Heart right ventricle (tissue), 16 donors: ENCODE results near the gene SLC4A8. TPM values are rescaled to one million over a fixed set of nuclear protein-coding genes. Genes with fewer than 3 reads are reported as not detected.

Experiments
- ATAC-seq, 8 donors: fragments of 200-7000 bp; cut with Tn5 transposase; one replicate each; pipeline ENCODE4 v1.9.1; 2020; ENCODE audit warnings: mild to moderate bottlenecking in 8 of 8, moderate library complexity in 8 of 8, moderate number of reproducible peaks in 1 of 8
- DNase-seq, 2 donors: peaks; one replicate each; pipeline ENCODE4 v3.0.0-alpha.2; 2020
- H3K27ac ChIP-seq, 10 donors: fragments of 200-600 bp; sonication (generic) in 2 of 10; one replicate each; pipeline versions ENCODE4 v1.5.0 to v1.8.0; 2020 to 2022; ENCODE audit warnings: mild to moderate bottlenecking in 3 of 10
- H3K27me3 ChIP-seq, 7 donors: fragments of 200-600 bp; one replicate each; pipeline ENCODE4 v1.8.0; 2021 to 2022; ENCODE audit warnings: mild to moderate bottlenecking in 2 of 7
- H3K36me3 ChIP-seq, 9 donors: fragments of 200-600 bp; sonication (generic) in 1 of 9; one replicate each; pipeline versions ENCODE4 v1.5.0 to v1.8.0; 2020 to 2022; ENCODE audit warnings: mild to moderate bottlenecking in 2 of 9
- H3K4me1 ChIP-seq, 9 donors: fragments of 200-600 bp; sonication (generic) in 1 of 9; one replicate each; pipeline versions ENCODE4 v1.5.0 to v1.8.0; 2020 to 2022; ENCODE audit warnings: mild to moderate bottlenecking in 4 of 9
- H3K4me3 ChIP-seq, 10 donors: fragments of 200-600 bp; sonication (generic) in 2 of 10; one replicate each; pipeline versions ENCODE4 v1.5.0 to v1.8.0; 2020 to 2022; ENCODE audit warnings: mild to moderate bottlenecking in 7 of 10, moderate library complexity in 2 of 10
- H3K9me3 ChIP-seq, 11 donors: fragments of 200-600 bp in 10 of 11; sonication (generic) in 2 of 11; one replicate each; pipeline versions ENCODE4 v1.5.0 to v1.8.0; 2013 to 2022; ENCODE audit warnings: mild to moderate bottlenecking in 2 of 11, control low read depth in 1 of 11, moderate library complexity in 1 of 11
- CTCF ChIP-seq, 9 donors: fragments of 200-600 bp; sonication (generic) in 2 of 9; IDR thresholded peaks; one replicate each; pipeline versions ENCODE4 v1.5.0 to v1.8.0; 2021 to 2022; ENCODE audit warnings: antibody characterized with exemption in 9 of 9, mild to moderate bottlenecking in 5 of 9, moderate library complexity in 1 of 9
- WGBS, 2 donors: extraction: QIAGEN DNeasy Blood & Tissue Kit; methylation state at CpG; one replicate each; pipeline ENCODE4 v1.1.7; 2013; ENCODE audit warnings: inconsistent platforms in 1 of 2; 5-methylcytosine and 5-hydroxymethylcytosine counted together
- intact Hi-C, 10 donors: fragments of 100-400 bp; cut with DNase I; formaldehyde crosslinking; loops; one replicate each; pipeline versions ENCODE4 v1.11.1 to v1.14.2; 2022
- polyA plus RNA-seq, 2 donors: library from polyadenylated mRNA; stranded (reverse); fragments of 200-250 nt; gene quantifications; one replicate each; pipeline ENCODE4 v1.2.3, GENCODE V29; 2013
- total RNA-seq, 10 donors: library from RNA; stranded (reverse); fragmentation: NEBNext Ultra II Directional in 3 of 10; extraction: Animal tissue kit (Norgen Biotek cat#: 25700) in 3 of 10; gene quantifications; one replicate each; pipeline versions ENCODE4 v1.2.1 to v1.2.4, GENCODE V29; 2021 to 2023
- donor health status: Arrhythmogenic right ventricular cardiomyopathy.
- donor health status: ischemic (EF 13 %, LVEDD 7.1; RV severe dilation, severe dysfunction).
- donor health status: healthy with polysubstance abuse.
- donor health status: DM: no; HTN: yes; CAD: no.
- donor health status: DM: no; HTN: no; CAD: no.
- donor health status: ischemic (EF 25% LVEDD 6.9; RV normal size, moderate dysfunction).
- donor health status: ischemic (EF 25% LVEDD 5.7; RV mildly dilated, moderate dysfunction).
- donor health status: healthy.
- donor health status: DM: yes; HTN: yes; CAD: no.
- donor health status: Ischemic cardiomyopathy.
- donor health status: ischemic (EF 35%, LVEDD 5.7; RV mildly dilated, moderate dysfunction).
- donor health status: nonischemic (EF 11% LVEDD 7.7; RV severe dilation, severe dysfunction).
- donor health status: DM: yes; HTN: yes; CAD: no.
- donor health status: PGD.
- donor health status: ischemic (EF 29% LVEDD 5.4; RV normal size, mild dysfunction).
- donor health status: nonischemic (EF 23%, LVEDD 6.1; RV moderate dilation, normal function).

SLC4A8 gene
- total and polyA plus RNA-seq, 12 donors = 0.12 to 1.8 (median 0.58) TPM

GRCh38 chr12:51546097-51546496 lies 121.5 kb downstream of the SLC4A8 start:
- Histone ChIP-seq H3K27ac (no peak overlapping the region), H3K4me3 (no peak overlapping the region), H3K36me3 (no peaks in the 10 kb centered on the region), H3K9me3 (no peaks in the 10 kb centered on the region), H3K27me3 (peaks cover 0 to 43% (median 19%) of the 10 kb centered on the region in 7 donors), H3K4me1 (no peaks in the 10 kb centered on the region)
- intact Hi-C loops = no loop called here
- ATAC-seq = no peak
- no peak for DNase-seq
- no peak for TF ChIP-seq CTCF (IDR thresholded peaks at IDR 0.05)

GRCh38 chr12:51547606-51548005 lies 123.0 kb downstream of the SLC4A8 start:
- ATAC-seq = no peak
- no peak overlapping the region for H3K4me3 ChIP-seq
- WGBS, 2 donors = 81 to 91% methylated on average over 6 of the region's 6 CpGs
- no peaks in the 10 kb centered on the region for H3K36me3 ChIP-seq
- no peaks in the 10 kb centered on the region for H3K9me3 ChIP-seq
- TF ChIP-seq CTCF (IDR thresholded peaks at IDR 0.05) = no peak
- H3K27me3 ChIP-seq = peaks cover 0 to 39% (median 19%) of the 10 kb centered on the region in 7 donors
- intact Hi-C loops = no loop called here
- no peak for DNase-seq
- no peak overlapping the region for H3K27ac ChIP-seq
- no peaks in the 10 kb centered on the region for H3K4me1 ChIP-seq

- intact Hi-C loops = no loop called here
Measured at GRCh38 chr12:51548241-51548640, 123.6 kb downstream of the SLC4A8 start.

GRCh38 chr12:51549637-51550036 lies 125.0 kb downstream of the SLC4A8 start:
- Histone ChIP-seq H3K27me3 (peaks cover 0 to 27% (median 13%) of the 10 kb centered on the region in 7 donors), H3K27ac (no peak overlapping the region), H3K36me3 (no peaks in the 10 kb centered on the region), H3K4me3 (no peak overlapping the region), H3K4me1 (no peaks in the 10 kb centered on the region), H3K9me3 (peaks cover 0 to 13% (median 0%) of the 10 kb centered on the region in 11 donors)
- no peak for DNase-seq
- intact Hi-C loops = no loop called here
- WGBS, 2 donors = 79 to 90% methylated on average over 8 of the region's 8 CpGs
- TF ChIP-seq CTCF (IDR thresholded peaks at IDR 0.05) = no peak
- ATAC-seq = no peak

More at GRCh38 chr12:51548241-51548640, 123.6 kb downstream of the SLC4A8 start:
- H3K27me3 ChIP-seq = peaks cover 0 to 38% (median 19%) of the 10 kb centered on the region in 7 donors
- no peaks in the 10 kb centered on the region for H3K4me1 ChIP-seq
- H3K27ac ChIP-seq = no peak overlapping the region
- H3K4me3 ChIP-seq = no peak overlapping the region
- TF ChIP-seq CTCF (IDR thresholded peaks at IDR 0.05) = no peak
- peaks cover 0 to 2% (median 0%) of the 10 kb centered on the region in 11 donors for H3K9me3 ChIP-seq
- whole genome bisulfite sequencing, 2 donors = 35 to 40% methylated on average over 2 of the region's 2 CpGs
- no peak for ATAC-seq
- no peak for DNase-seq
- H3K36me3 ChIP-seq = no peaks in the 10 kb centered on the region

Other genes with a start within 250 kb of the SLC4A8 start
- gene POU6F1, start 206.8 kb upstream of the SLC4A8 start, total RNA-seq = 10 to 100 TPM in 1 of 10 donors, 1 to 10 TPM in 9; 4.9 to 13.9 (median 7.8) TPM
- 10 to 100 TPM in 1 of 2 donors, 1 to 10 TPM in 1; 4.1 to 10.1 TPM for gene POU6F1, start 206.8 kb upstream of the SLC4A8 start, polyA plus RNA-seq
- gene DAZAP2, start 186.0 kb upstream of the SLC4A8 start, total RNA-seq = 100 to 1,000 TPM; 140 to 185 (median 165) TPM
- gene DAZAP2, start 186.0 kb upstream of the SLC4A8 start, polyA plus RNA-seq = 100 to 1,000 TPM in 1 of 2 donors, 10 to 100 TPM in 1; 39.7 to 228 TPM
- 1 to 10 TPM; 2.0 to 6.9 (median 3.5) TPM for gene SMAGP, start 154.4 kb upstream of the SLC4A8 start, total RNA-seq
- 1 to 10 TPM; 3.6 to 7.3 TPM for gene SMAGP, start 154.4 kb upstream of the SLC4A8 start, polyA plus RNA-seq
- 10 to 100 TPM in 1 of 10 donors, 1 to 10 TPM in 5, under 1 TPM in 4; 0.57 to 13.2 (median 1.8) TPM for gene BIN2, start 100.7 kb upstream of the SLC4A8 start, total RNA-seq
- 1 to 10 TPM; 1.2 to 1.4 TPM for gene BIN2, start 100.7 kb upstream of the SLC4A8 start, polyA plus RNA-seq
- gene CELA1, start 78.2 kb upstream of the SLC4A8 start, total RNA-seq = not detected
- not detected for gene CELA1, start 78.2 kb upstream of the SLC4A8 start, polyA plus RNA-seq
- gene GALNT6, start 33.4 kb upstream of the SLC4A8 start, total RNA-seq = 1 to 10 TPM in 5 of 10 donors, under 1 TPM in 5; 0.23 to 6.3 (median 1.0) TPM
- under 1 TPM; 0.15 to 0.57 TPM for gene GALNT6, start 33.4 kb upstream of the SLC4A8 start, polyA plus RNA-seq
- 1 to 10 TPM in 1 of 10 donors, under 1 TPM in 8, not detected in 1; 0.27 to 1.6 (median 0.46) TPM for gene SCN8A, start 166.4 kb downstream of the SLC4A8 start, total RNA-seq
- under 1 TPM; 0.01 to 0.07 TPM for gene SCN8A, start 166.4 kb downstream of the SLC4A8 start, polyA plus RNA-seq